H1 (cell line): ENCODE results near the gene MLEC. TPM values are rescaled to one million over a fixed set of nuclear protein-coding genes. Genes with fewer than 3 reads are reported as not detected.

Experiments used
- CTCF ChIA-PET: fragments of 300-600 bp; sonication (Branson Sonifier 250); formaldehyde crosslinking; loops from one replicate; lab custom pipeline; 2021; ENCODE audit not compliant: partially characterized antibody; lab: Charles Lee
- POLR2A ChIA-PET: fragments of 300-600 bp; sonication (Branson Sonifier 250); formaldehyde crosslinking; loops from one replicate; lab custom pipeline; 2021; ENCODE audit warnings: inconsistent platforms; ENCODE audit not compliant: partially characterized antibody; lab: Charles Lee
- DNase-seq, 2 experiments: peaks; one replicate each; pipeline versions ENCODE4 v3.0.0 to v3.0.0-alpha.2; 2010 to 2022; ENCODE audit warnings: low spot score in 2 of 2, low read depth in 1 of 2, mixed read lengths in 1 of 2
- FAIRE-seq: peaks from 2 replicates; lab custom pipeline; 2011; peaks lifted over from hg19 to GRCh38; lab: Jason Lieb, UNC
- H2AFZ ChIP-seq: 2 replicates; pipeline ENCODE4 v1.8.1; 2012; ENCODE audit warnings: low read length, inconsistent platforms
- H2AK5ac ChIP-seq: 2 replicates; pipeline ENCODE4 v1.6.1; 2013; ENCODE audit warnings: low read depth, low read length
- H2BK120ac ChIP-seq: replicated peaks from 2 replicates; pipeline ENCODE3; 2013; ENCODE audit warnings: low read depth, low read length, inconsistent platforms
- H2BK12ac ChIP-seq: 2 replicates; pipeline ENCODE4 v1.6.1; 2013; ENCODE audit warnings: low read depth, low read length
- H2BK15ac ChIP-seq: 2 replicates; pipeline ENCODE4 v1.6.1; 2013; ENCODE audit warnings: low read length
- H2BK20ac ChIP-seq: 2 replicates; pipeline ENCODE4 v1.6.1; 2013; ENCODE audit warnings: low read length
- H2BK5ac ChIP-seq: 2 replicates; pipeline ENCODE4 v1.6.1; 2013; ENCODE audit warnings: low read depth, low read length
- H3K14ac ChIP-seq: 2 replicates; pipeline ENCODE4 v1.6.1; 2013; ENCODE audit warnings: inconsistent platforms; ENCODE audit not compliant: insufficient read length
- H3K18ac ChIP-seq: 2 replicates; pipeline ENCODE4 v1.6.1; 2013; ENCODE audit warnings: low read length; ENCODE audit errors: extremely low read depth
- H3K23ac ChIP-seq: 2 replicates; pipeline ENCODE4 v1.6.1; 2013; ENCODE audit warnings: inconsistent platforms; ENCODE audit not compliant: insufficient read length
- H3K23me2 ChIP-seq: 2 replicates; pipeline ENCODE4 v1.6.1; 2013; ENCODE audit warnings: low read depth, low read length
- H3K27ac ChIP-seq: 2 replicates; pipeline ENCODE4 v1.6.1; 2011; ENCODE audit warnings: low read depth, low read length, inconsistent platforms
- H3K27me3 ChIP-seq, 4 experiments: replicated peaks in 1 of 4; 1 replicate in 1 of 4; 2 replicates in 3 of 4; pipeline versions ENCODE4 v1.6.1 to v1.8.1; 2011 to 2013; ENCODE audit warnings: low read length in 3 of 4, mild to moderate bottlenecking in 3 of 4, inconsistent platforms in 2 of 4, mixed read lengths in 2 of 4, moderate library complexity in 1 of 4; ENCODE audit not compliant: control insufficient read depth in 3 of 4, insufficient read depth in 3 of 4; ENCODE audit errors: extremely low read depth in 1 of 4
- H3K36me3 ChIP-seq, 4 experiments: 2 replicates each; pipeline versions ENCODE4 v1.6.1 to v1.8.1; 2011 to 2013; ENCODE audit warnings: mild to moderate bottlenecking in 4 of 4, low read length in 3 of 4, moderate library complexity in 2 of 4, control low read depth in 1 of 4, inconsistent platforms in 1 of 4; ENCODE audit not compliant: insufficient read depth in 4 of 4, control insufficient read depth in 2 of 4
- H3K4ac ChIP-seq: replicated peaks from 2 replicates; pipeline ENCODE3; 2013; ENCODE audit warnings: low read length, low read depth, mixed read lengths, inconsistent platforms; ENCODE audit not compliant: insufficient read length
- H3K4me1 ChIP-seq, 4 experiments: replicated peaks in 1 of 4; 1 replicate in 1 of 4; 2 replicates in 3 of 4; pipeline versions ENCODE4 v1.6.1 to v1.8.1; 2011 to 2013; ENCODE audit warnings: low read length in 3 of 4, inconsistent platforms in 2 of 4, mixed read lengths in 1 of 4; ENCODE audit not compliant: insufficient read depth in 4 of 4, control insufficient read depth in 3 of 4
- H3K4me2 ChIP-seq, 2 experiments: 2 replicates each; pipeline versions ENCODE4 v1.6.1 to v1.8.1; 2011 to 2013; ENCODE audit warnings: low read depth in 2 of 2, low read length in 2 of 2, control low read depth in 1 of 2, inconsistent platforms in 1 of 2, mild to moderate bottlenecking in 1 of 2; ENCODE audit not compliant: insufficient read depth in 1 of 2
- H3K4me3 ChIP-seq, 4 experiments: fragments of 200-600, 300-600 bp in 1 of 4; sonication (generic), shearing (Covaris generic), sonication (Bioruptor Twin) in 1 of 4; 2 replicates each; pipeline versions ENCODE4 v1.5.1 to v1.8.1; 2011 to 2016; ENCODE audit warnings: low read length in 4 of 4, low read depth in 3 of 4, control low read depth in 2 of 4, inconsistent platforms in 2 of 4, mild to moderate bottlenecking in 2 of 4, mixed read lengths in 1 of 4, moderate library complexity in 1 of 4; ENCODE audit not compliant: insufficient read depth in 2 of 4; ENCODE audit errors: extremely low read depth in 1 of 4
- H3K56ac ChIP-seq: replicated peaks from 2 replicates; pipeline ENCODE3; 2013; ENCODE audit warnings: low read depth, mild to moderate bottlenecking, mixed read lengths, low read length, inconsistent platforms; ENCODE audit not compliant: insufficient read length
- H3K79me1 ChIP-seq: 2 replicates; pipeline ENCODE4 v1.6.1; 2013; ENCODE audit warnings: low read depth, low read length, control low read depth
- H3K79me2 ChIP-seq, 2 experiments: 2 replicates each; pipeline versions ENCODE4 v1.6.1 to v1.8.1; 2012 to 2013; ENCODE audit warnings: low read length in 2 of 2, mild to moderate bottlenecking in 2 of 2, inconsistent platforms in 1 of 2; ENCODE audit not compliant: insufficient read depth in 2 of 2, control insufficient read depth in 1 of 2
- H3K9ac ChIP-seq, 4 experiments: replicated peaks in 1 of 4; 1 replicate in 1 of 4; 2 replicates in 3 of 4; pipeline versions ENCODE4 v1.6.1 to v1.8.1; 2011 to 2013; ENCODE audit warnings: low read depth in 3 of 4, low read length in 3 of 4, control low read depth in 2 of 4, mild to moderate bottlenecking in 2 of 4, moderate library complexity in 2 of 4, inconsistent platforms in 1 of 4; ENCODE audit errors: extremely low read depth in 1 of 4
- H3K9me3 ChIP-seq, 2 experiments: 2 replicates each; pipeline versions ENCODE4 v1.6.1 to v1.8.1; 2012 to 2013; ENCODE audit warnings: mild to moderate bottlenecking in 2 of 2, moderate library complexity in 2 of 2, control low read depth in 1 of 2, inconsistent platforms in 1 of 2, low read depth in 1 of 2, low read length in 1 of 2, mixed read lengths in 1 of 2; ENCODE audit not compliant: insufficient read depth in 2 of 2
- H4K20me1 ChIP-seq, 2 experiments: replicated peaks in 1 of 2; 2 replicates each; pipeline versions ENCODE3 to v1.8.1; 2011 to 2013; ENCODE audit warnings: inconsistent platforms in 2 of 2, low read length in 2 of 2, mild to moderate bottlenecking in 1 of 2; ENCODE audit not compliant: insufficient read depth in 2 of 2, control insufficient read depth in 1 of 2
- H4K5ac ChIP-seq: 2 replicates; pipeline ENCODE4 v1.6.1; 2013; ENCODE audit warnings: low read length, low read depth, mixed read lengths, inconsistent platforms; ENCODE audit not compliant: insufficient read length
- H4K8ac ChIP-seq: 2 replicates; pipeline ENCODE4 v1.8.0; 2013; ENCODE audit warnings: mild to moderate bottlenecking, moderate library complexity, low read length, inconsistent platforms; ENCODE audit not compliant: insufficient read depth; ENCODE audit errors: extremely low read depth
- H4K91ac ChIP-seq: replicated peaks from 2 replicates; pipeline ENCODE3; 2013; ENCODE audit warnings: low read length, mixed read lengths, inconsistent platforms; ENCODE audit not compliant: insufficient read length
- ATF2 ChIP-seq: IDR thresholded peaks from 2 replicates; pipeline ENCODE4 v1.6.1; 2012; ENCODE audit warnings: low read length, inconsistent platforms
- CBX8 ChIP-seq: fragments of 300-800, 300-1000 bp; sonication (generic); IDR thresholded peaks from 2 replicates; pipeline ENCODE4 v1.7.1; 2016; ENCODE audit warnings: low read depth, low read length, borderline replicate concordance
- GABPA ChIP-seq: IDR thresholded peaks from 2 replicates; pipeline ENCODE4 v1.6.1; 2011; ENCODE audit warnings: mild to moderate bottlenecking, low read length, moderate library complexity, borderline replicate concordance; ENCODE audit not compliant: insufficient read depth
- GTF2F1 ChIP-seq: IDR thresholded peaks from 2 replicates; pipeline ENCODE4 v1.6.1; 2012; ENCODE audit warnings: low read depth, low read length, improper control_type of control experiment, borderline replicate concordance
- KDM1A ChIP-seq: fragments of 200-600, 300-600 bp; sonication (generic); IDR thresholded peaks from 2 replicates; pipeline ENCODE4 v1.7.1; 2016; ENCODE audit warnings: mild to moderate bottlenecking, low read length, borderline replicate concordance
- KDM5A ChIP-seq: fragments of 200-600 bp; IDR thresholded peaks from 2 replicates; pipeline ENCODE4 v1.7.1; 2012; ENCODE audit warnings: mild to moderate bottlenecking, low read length, inconsistent platforms, mixed read lengths
- POLR2A ChIP-seq, 2 experiments: IDR thresholded peaks; 1 replicate in 1 of 2; 2 replicates in 1 of 2; pipeline ENCODE4 v1.6.1; 2011; ENCODE audit warnings: low read depth in 2 of 2, low read length in 2 of 2, mild to moderate bottlenecking in 2 of 2; ENCODE audit errors: control extremely low read depth in 1 of 2
- POU5F1 ChIP-seq: IDR thresholded peaks from 2 replicates; pipeline ENCODE4 v1.6.1; 2011; ENCODE audit warnings: low read depth, mild to moderate bottlenecking, low read length, moderate library complexity
- RAD21 ChIP-seq, 2 experiments: IDR thresholded peaks in 1 of 2; conservative IDR thresholded peaks in 1 of 2; 2 replicates each; pipeline ENCODE4 v1.6.1; 2011; ENCODE audit warnings: low read depth in 2 of 2, low read length in 2 of 2, improper control_type of control experiment in 1 of 2, inconsistent platforms in 1 of 2, mild to moderate bottlenecking in 1 of 2, moderate library complexity in 1 of 2
- TBP ChIP-seq: IDR thresholded peaks from 2 replicates; pipeline ENCODE4 v1.6.1; 2011; ENCODE audit warnings: low read depth, low read length, improper control_type of control experiment
- WGBS, 2 experiments: shearing (Covaris generic) in 1 of 2; methylation state at CpG; one replicate each; pipeline versions ENCODE4 v1.1.6 to v1.1.7; 2013 to 2015; ENCODE audit warnings: low lambda C conversion rate in 2 of 2, mixed read lengths in 2 of 2, inconsistent platforms in 1 of 2, low coverage in 1 of 2, missing lambda C conversion rate in 1 of 2; ENCODE audit not compliant: insufficient replicate concordance in 2 of 2, insufficient coverage in 1 of 2, insufficient read length in 1 of 2; ENCODE audit errors: extremely low coverage in 1 of 2, missing lambda C conversion rate in 1 of 2; 5-methylcytosine and 5-hydroxymethylcytosine counted together
- polyA plus RNA-seq, 7 experiments: library from polyadenylated mRNA; depleted of rRNA in 3 of 7; stranded (reverse) in 5 of 7; unstranded in 2 of 7; fragments of >200 nt in 5 of 7; fragments of 200-250 nt in 2 of 7; gene quantifications; 1 replicate in 5 of 7; 2 replicates in 1 of 7; 4 replicates in 1 of 7; pipeline versions ENCODE4 v1.2.1 to v1.2.3, GENCODE V29; 2011 to 2013; ENCODE audit warnings: missing spikeins in 2 of 7, mixed read lengths in 2 of 7
- total RNA-seq: library from RNA; stranded (reverse); fragmentation: NEBNext Ultra II Directional; extraction: Animal tissue kit (Norgen Biotek cat#: 25700); gene quantifications from 2 replicates; pipeline ENCODE4 v1.2.1, GENCODE V29; 2021

The MLEC gene
- total and polyA plus RNA-seq, 2 of the 8 experiments (the other 6 are each of a cell fraction or from before 2014, with no cell fraction given) = 37.1 to 260 TPM

- FAIRE-seq (no peak), DNase-seq (no peak)
- H3K4me2 ChIP-seq = no peak overlapping the region
- H2BK5ac ChIP-seq = no peak overlapping the region
- no peak overlapping the region for H3K27ac ChIP-seq
- H3K18ac ChIP-seq = no peak overlapping the region
- ChIA-PET CTCF (interaction anchor here (0.8 to 5.4 kb wide), 9 partner anchors 10 to 125 kb away, joined by 3 to 56 read pairs (median 4); partner anchors contain the start of gene CABP1), POLR2A (interaction anchor here (0.6 to 5.4 kb wide), 10 partner anchors 9 to 187 kb away, joined by 3 to 42 read pairs (median 4); partner anchors contain the start of gene POP5)
- peaks cover 5 to 13% (median 9%) of the 10 kb centered on the region in 4 experiments; a peak in 6 of 7 replicates for H3K4me1 ChIP-seq
- no peak overlapping the region; the same call in 1 of the 2 replicates for H2BK15ac ChIP-seq
- no peak overlapping the region; a peak in 1 of 7 replicates for H3K9ac ChIP-seq
- H4K20me1 ChIP-seq = peaks cover 0 to 6% of the 10 kb centered on the region in 2 experiments
- H2AFZ ChIP-seq = no peak overlapping the region
- no peak overlapping the region for H3K14ac ChIP-seq
- H4K8ac ChIP-seq = no peak overlapping the region
- no peak overlapping the region for H2BK20ac ChIP-seq
- peaks cover 0 to 16% (median 4%) of the 10 kb centered on the region in 4 experiments; a peak in 4 of 8 replicates for H3K36me3 ChIP-seq
- H3K27me3 ChIP-seq = no peaks in the 10 kb centered on the region
- H2BK120ac ChIP-seq = no peak overlapping the region
- no peak overlapping the region for H4K91ac ChIP-seq
- no peaks in the 10 kb centered on the region for H3K9me3 ChIP-seq
- H3K4me3 ChIP-seq = no peak overlapping the region
- no peak overlapping the region for H2AK5ac ChIP-seq
- no peak overlapping the region for H3K4ac ChIP-seq
- H3K79me2 ChIP-seq = peaks cover 0 to 22% of the 10 kb centered on the region in 2 experiments; a peak in 2 of 4 replicates
- WGBS, 2 experiments = 85% methylated on average over 4 of the region's 4 CpGs; no CpG with 5 or more reads in 1 of the 2 experiments
- peaks cover 5% of the 10 kb centered on the region; the same call in 1 of the 2 replicates for H3K23me2 ChIP-seq
- no peak overlapping the region for H3K23ac ChIP-seq
- no peak overlapping the region for H3K56ac ChIP-seq
- H4K5ac ChIP-seq = no peak overlapping the region
- peaks cover 8% of the 10 kb centered on the region for H3K79me1 ChIP-seq
- H2BK12ac ChIP-seq = no peak overlapping the region
- TF ChIP-seq GTF2F1 (no peak), GABPA (no peak), RAD21 (IDR thresholded peaks at IDR 0.05 in 1 of 2, conservative IDR thresholded peaks at IDR 0.05 in 1 of 2; ENCODE audit: low read depth in 2 of 2, low read length in 2 of 2) (no peak), CBX8 (no peak), TBP (no peak), KDM5A (no peak), ATF2 (no peak), KDM1A (no peak), POLR2A (IDR thresholded peaks at IDR 0.05; ENCODE audit: control extremely low read depth in 1 of 2, low read depth in 2 of 2, low read length in 2 of 2) (no peak), POU5F1 (no peak)
Observed at GRCh38 chr12:120708651-120709050, 21.7 kb downstream of the MLEC start.
